SK-N-SH (cell line): Measurements from ENCODE around the gene GTF2B.

Experiments used
- CHD2 ChIP-seq: fragments of 150-350 bp; IDR thresholded peaks from 2 replicates; pipeline ENCODE4 v1.6.1; 2018; ENCODE audit warnings: low read length; ENCODE audit not compliant: partially characterized antibody
- CTCF ChIP-seq: fragments of 200-600 bp; sonication (generic); IDR thresholded peaks from 2 replicates; pipeline ENCODE4 v1.6.1; 2017; ENCODE audit warnings: antibody characterized with exemption, mild to moderate bottlenecking, moderate library complexity
- EP300 ChIP-seq, 2 experiments: IDR thresholded peaks; 2 replicates each; pipeline versions ENCODE4 v1.4.0 to v1.6.1; 2012; ENCODE audit warnings: borderline replicate concordance in 1 of 2, low read depth in 1 of 2, low read length in 1 of 2
- EZH2phosphoT487 ChIP-seq: fragments of 200-600 bp; sonication (generic); IDR thresholded peaks from 2 replicates; pipeline ENCODE4 v1.6.1; 2017; ENCODE audit warnings: low read depth, mixed run types, mild to moderate bottlenecking, antibody characterized with exemption, moderate library complexity, borderline replicate concordance
- JUND ChIP-seq: IDR thresholded peaks from 2 replicates; pipeline ENCODE4 v1.4.0; 2012
- PBX3 ChIP-seq: IDR thresholded peaks from 2 replicates; pipeline ENCODE4; 2012
- POLR2AphosphoS5 ChIP-seq: IDR thresholded peaks from 2 replicates; pipeline ENCODE4 v1.6.1; 2012; ENCODE audit warnings: low read depth, low read length
- RAD21 ChIP-seq: IDR thresholded peaks from 2 replicates; pipeline ENCODE4 v1.6.1; 2012; ENCODE audit warnings: mild to moderate bottlenecking, low read length
- REST ChIP-seq: IDR thresholded peaks from 2 replicates; pipeline ENCODE4 v1.6.1; 2012; ENCODE audit warnings: mild to moderate bottlenecking, low read depth, low read length, moderate library complexity
- TAF1 ChIP-seq: IDR thresholded peaks from 2 replicates; pipeline ENCODE4 v1.6.1; 2012; ENCODE audit warnings: low read depth, mild to moderate bottlenecking, low read length, moderate library complexity, borderline replicate concordance
- USF1 ChIP-seq: IDR thresholded peaks from 2 replicates; pipeline ENCODE4 v1.4.0; 2012; ENCODE audit warnings: low read depth, borderline replicate concordance
- USF2 ChIP-seq: fragments of 150-350 bp; IDR thresholded peaks from 2 replicates; pipeline ENCODE4 v1.6.1; 2017; ENCODE audit warnings: antibody characterized with exemption, low read length, low read depth, borderline replicate concordance

- TF ChIP-seq PBX3 (no peak), CTCF (no peak), POLR2AphosphoS5 (no peak), REST (no peak), RAD21 (no peak), USF1 (no peak), TAF1 (no peak), JUND (no peak), USF2 (no peak), CHD2 (no peak), EP300 (IDR thresholded peaks at IDR 0.05; ENCODE audit: borderline replicate concordance in 1 of 2, low read depth in 1 of 2, low read length in 1 of 2) (no peak), EZH2phosphoT487 (no peak)
Measured at GRCh38 chr1:88892357-88892877, 1.1 kb upstream of the GTF2B start.
